Suppressor macrophage (primary cell): ENCODE measurements around the gene DZIP1L.
"Not testable (repeated sequence)": the region's sequence is repeated elsewhere in the genome, so short reads cannot be mapped to it uniquely, and the experiment has no call there.

Experiments used
- DNase-seq, 4 experiments: peaks; one replicate each; pipeline ENCODE4 v3.0.0-alpha.2; 2020 to 2022

The DZIP1L gene

DNA sequence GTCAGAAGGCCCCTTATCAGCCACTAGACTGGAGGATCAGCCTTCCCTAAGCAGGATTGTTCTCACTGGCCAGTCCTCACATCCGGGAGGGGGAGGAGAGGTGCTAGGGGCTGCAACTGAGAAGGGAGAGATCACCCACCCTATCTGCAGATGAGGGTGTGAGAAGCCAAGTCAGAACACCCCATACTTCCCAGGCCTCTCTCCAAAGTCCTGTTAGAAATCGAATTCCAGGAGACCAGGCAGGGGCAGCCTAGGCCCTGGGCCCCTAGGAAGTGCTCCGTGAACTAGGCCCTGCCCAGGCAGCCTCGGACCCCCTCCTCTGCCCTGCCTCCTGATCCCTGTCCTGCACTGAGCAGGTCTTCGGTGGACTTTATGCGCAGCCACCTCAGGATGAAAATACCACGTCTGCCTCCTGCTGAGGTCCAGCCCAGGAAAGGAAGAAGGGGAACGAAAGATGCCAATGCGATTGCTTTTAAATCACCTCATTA is 933 bp downstream of the DZIP1L start:
- no peak for DNase-seq

GRCh38 chr3:138113326-138113725 is 2.1 kb downstream of the DZIP1L start:
- no peak for DNase-seq

- DNase-seq = no peak
Observed at GRCh38 chr3:138112362-138112761, 3.0 kb downstream of the DZIP1L start.

DNA sequence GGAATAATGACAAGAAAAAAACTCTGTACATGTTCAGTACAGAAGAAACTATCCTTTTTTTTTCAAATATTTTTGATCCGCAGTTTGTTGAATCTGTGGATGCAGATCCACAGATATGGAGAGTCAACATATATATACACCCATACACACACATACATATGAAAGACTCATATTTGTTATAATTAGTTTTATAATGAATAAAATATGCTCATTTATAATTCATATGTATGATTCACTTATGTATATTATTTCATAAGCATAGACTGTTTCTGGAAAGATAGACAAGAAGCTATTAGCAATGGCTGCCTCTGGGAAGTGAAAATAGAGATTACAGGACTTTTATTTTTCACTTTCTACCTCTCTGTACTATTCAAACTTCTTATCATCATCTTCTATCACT is 9.8 kb downstream of the DZIP1L start:
- no peak for DNase-seq

DNA sequence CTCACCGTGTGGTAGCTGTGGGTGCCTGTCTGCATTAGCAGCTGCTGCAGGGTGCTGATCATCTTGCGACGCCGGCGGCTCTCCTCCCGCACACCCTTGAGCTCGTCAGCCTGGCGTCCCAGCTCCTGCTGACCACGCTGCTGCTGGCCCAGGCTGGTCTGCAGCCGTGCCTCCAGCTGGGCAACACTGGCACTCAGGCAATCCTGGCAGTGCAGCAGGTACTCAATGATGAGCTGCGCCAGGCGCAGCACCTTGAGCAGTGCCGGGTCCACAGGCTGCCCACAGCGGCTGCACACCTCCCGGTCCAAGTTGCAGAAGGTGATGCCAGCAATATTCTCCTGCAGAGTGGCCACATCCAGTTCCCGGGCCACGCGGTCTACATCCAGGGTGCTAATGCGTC is 11.9 kb downstream of the DZIP1L start:
- DNase-seq = no peak

DNA sequence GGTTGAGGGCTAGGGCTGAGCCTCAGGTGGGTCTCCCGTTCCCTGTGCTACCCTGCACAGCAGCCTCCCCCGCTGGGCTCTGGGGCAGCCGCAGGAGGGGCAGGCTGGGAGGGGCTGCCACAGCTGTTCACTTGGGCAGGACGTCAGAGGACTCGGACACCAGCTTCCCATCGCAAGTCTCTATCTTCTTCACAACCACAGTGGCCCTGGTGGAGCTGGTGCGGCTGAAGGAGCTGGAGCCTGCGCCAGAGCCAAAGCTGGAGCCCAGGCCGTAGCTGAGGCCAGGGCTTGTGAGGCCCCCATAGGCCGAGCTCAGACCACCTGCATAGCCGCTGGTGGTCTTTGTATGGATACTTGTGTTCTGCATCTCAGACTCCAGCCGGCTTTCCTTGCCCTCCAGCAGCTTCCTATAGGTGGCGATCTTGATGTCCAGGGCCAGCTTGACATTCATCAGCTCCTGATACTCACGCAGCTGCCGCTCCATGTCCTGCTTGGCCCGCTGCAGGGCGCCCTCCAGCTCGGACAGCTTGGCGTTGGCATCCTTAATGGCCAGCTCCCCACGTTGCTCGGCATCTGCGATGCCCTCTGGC is 14.0 kb downstream of the DZIP1L start:
- peak in 2 of 4 experiments; percentile 20 to 25 for DNase-seq

- DNase-seq = no peak
Observed at GRCh38 chr3:138099417-138099816, 16.0 kb downstream of the DZIP1L start.

GRCh38 chr3:138097192-138098172 is 17.9 kb downstream of the DZIP1L start:
- peak in 1 of 4 experiments; percentile 5 for DNase-seq

GRCh38 chr3:138093721-138094120 is 21.7 kb downstream of the DZIP1L start:
- no peak for DNase-seq

- DNase-seq = no peak
Observed at GRCh38 chr3:138092023-138092422, 23.4 kb downstream of the DZIP1L start.

GRCh38 chr3:138089091-138089490 is 26.3 kb downstream of the DZIP1L start:
- DNase-seq = no peak

GRCh38 chr3:138085745-138086144 is 29.7 kb downstream of the DZIP1L start:
- DNase-seq = not testable (repeated sequence)

DNA sequence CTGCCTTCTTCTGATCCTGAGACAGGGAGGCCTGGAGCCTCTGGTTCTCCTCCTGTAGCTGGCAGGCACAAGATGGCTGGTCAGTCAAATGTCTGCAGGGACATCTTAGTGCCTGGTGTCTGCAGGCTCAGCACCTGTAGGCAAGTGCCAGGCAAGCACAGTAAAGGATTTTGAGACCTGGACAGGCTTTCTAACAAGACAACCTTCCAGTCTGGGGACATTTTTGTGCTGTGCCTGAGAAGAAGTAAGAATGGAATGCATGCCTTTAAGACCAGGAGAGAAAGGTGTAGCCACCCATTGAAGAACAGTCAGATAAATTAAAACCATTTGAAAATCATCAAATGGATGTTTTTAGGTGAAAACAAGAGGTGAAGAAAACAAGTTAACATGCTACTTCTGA is 31.2 kb downstream of the DZIP1L start:
- no peak for DNase-seq

DNA sequence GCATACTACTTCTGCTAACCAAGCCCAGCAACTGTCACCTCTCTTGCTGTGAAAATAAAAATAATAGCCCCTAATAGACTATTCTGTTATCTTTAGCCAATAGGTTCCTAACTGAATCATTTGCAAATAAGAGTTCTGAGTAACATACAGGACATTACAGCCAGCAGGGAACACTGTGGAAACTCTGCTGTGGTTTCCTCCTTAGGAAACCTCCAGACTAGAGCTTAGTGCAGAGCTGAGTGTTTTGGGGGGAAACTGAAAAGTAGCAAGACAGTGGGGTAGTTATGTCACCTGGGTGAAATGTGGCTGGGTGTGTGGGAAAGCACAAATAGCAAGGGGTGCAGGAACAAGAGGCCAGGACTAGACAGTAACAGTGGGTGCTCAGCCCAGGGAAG is 32.4 kb downstream of the DZIP1L start:
- no peak for DNase-seq

GRCh38 chr3:138082085-138082991 is 33.1 kb downstream of the DZIP1L start:
- DNase-seq = peak in 1 of 4 experiments; percentile 7

DNA sequence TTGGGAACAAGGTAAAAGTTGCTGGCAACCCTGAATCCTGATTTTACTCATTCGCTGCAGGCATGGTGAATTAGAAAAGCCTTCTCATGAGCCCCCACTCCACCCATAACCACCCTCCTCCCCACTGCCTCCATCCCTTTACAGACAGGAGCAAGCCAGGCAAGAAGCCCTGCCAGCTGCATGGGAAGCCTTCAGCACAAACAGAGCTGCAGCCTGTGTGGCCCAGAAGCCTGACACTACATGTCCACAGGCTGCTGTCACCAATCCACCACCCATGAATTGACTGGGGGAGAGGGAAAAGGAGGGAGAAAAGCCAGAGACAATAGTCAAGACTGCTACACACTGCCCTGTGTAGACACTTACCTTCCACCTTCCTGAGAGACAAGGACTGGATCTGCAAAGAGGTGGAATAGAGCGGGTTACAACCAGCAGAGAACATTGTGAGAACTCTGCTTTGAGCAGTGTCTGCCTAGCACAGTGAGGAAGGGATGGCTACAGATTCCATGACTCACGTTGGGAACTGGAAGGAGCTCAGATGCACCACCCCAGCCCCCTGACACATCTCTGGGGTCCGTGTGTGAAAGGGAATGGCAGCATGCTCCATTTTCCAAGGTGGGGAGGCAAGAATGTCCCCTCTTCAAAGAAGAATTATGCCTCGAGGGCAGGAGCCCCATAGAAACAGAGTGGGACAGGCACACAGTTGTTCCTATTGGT is 33.9 kb downstream of the DZIP1L start:
- no peak for DNase-seq

DNA sequence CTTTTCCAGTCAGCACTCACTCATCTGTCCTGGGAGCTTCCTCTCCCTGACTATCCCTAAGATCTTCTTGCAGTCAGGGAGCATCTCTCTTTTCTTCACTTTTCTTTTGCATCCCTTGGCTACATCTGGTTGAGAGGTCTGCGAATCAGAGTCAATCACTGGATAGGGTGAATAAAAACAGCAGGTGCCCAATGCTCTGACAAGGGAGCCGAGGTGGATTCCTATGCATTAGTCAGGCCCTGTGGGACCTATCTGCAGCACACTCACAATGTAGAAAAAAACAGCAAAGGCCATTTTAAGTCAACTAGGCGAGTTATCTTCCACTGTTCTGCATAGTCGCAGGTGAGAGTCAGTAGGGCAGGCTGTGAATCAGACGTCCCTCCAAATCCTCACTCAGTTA is 35.5 kb downstream of the DZIP1L start:
- no peak for DNase-seq

- peak; percentile 34 to 66 (median 58) for DNase-seq
Observed at GRCh38 chr3:138078901-138079344, 36.5 kb downstream of the DZIP1L start.

- no peak for DNase-seq
Observed at GRCh38 chr3:138078096-138078495, 37.3 kb downstream of the DZIP1L start.

GRCh38 chr3:138072796-138073195 is 42.6 kb downstream of the DZIP1L start:
- DNase-seq = no peak

DNA sequence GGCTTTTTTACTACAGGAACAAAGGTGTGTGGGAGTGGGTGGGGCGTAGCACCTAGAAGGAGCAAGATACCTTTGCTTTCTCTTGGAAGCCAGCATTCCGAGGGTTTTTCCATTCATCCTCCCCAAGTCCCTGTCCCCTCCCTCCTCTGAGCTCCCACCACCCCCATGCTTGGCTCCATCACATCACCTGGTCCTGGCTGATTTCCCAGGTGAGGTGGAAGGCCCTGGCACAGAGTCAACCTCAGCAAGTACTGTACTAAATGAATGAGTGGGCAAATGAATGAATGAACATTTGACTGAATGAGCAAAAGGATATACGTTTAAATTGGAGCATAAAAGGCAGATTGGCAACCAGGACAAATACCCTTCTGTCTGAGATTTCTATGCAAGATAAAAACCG is 45.4 kb downstream of the DZIP1L start:
- DNase-seq = no peak
